H9 (cell line): ENCODE data around the gene IP6K2. TPM values are rescaled to one million over a fixed set of nuclear protein-coding genes. Genes with fewer than 3 reads are reported as not detected.
"Not testable (repeated sequence)": the region's sequence is repeated elsewhere in the genome, so short reads cannot be mapped to it uniquely, and the experiment has no call there.

Experiments
- DNase-seq: peaks from one replicate; pipeline ENCODE4 v3.0.0-alpha.2; 2017
- H2AFZ ChIP-seq: one replicate; pipeline ENCODE4 v1.6.1; 2013; ENCODE audit warnings: mild to moderate bottlenecking, low read length, control low read depth, moderate library complexity
- H2AK5ac ChIP-seq: 2 replicates; pipeline ENCODE4 v1.6.1; 2013; ENCODE audit warnings: low read length, control low read depth, mixed read lengths; ENCODE audit not compliant: insufficient read length
- H2BK120ac ChIP-seq: one replicate; pipeline ENCODE4 v1.6.1; 2013; ENCODE audit warnings: low read depth, mild to moderate bottlenecking, low read length, control low read depth, inconsistent platforms; ENCODE audit not compliant: poor library complexity, severe bottlenecking
- H2BK12ac ChIP-seq: 2 replicates; pipeline ENCODE4 v1.6.1; 2013; ENCODE audit warnings: low read length, control low read depth, mixed read lengths, low read depth; ENCODE audit not compliant: insufficient read length
- H2BK15ac ChIP-seq: 2 replicates; pipeline ENCODE4 v1.6.1; 2013; ENCODE audit warnings: low read depth, low read length, control low read depth
- H2BK20ac ChIP-seq: one replicate; pipeline ENCODE4 v1.6.1; 2013; ENCODE audit warnings: low read depth, mild to moderate bottlenecking, low read length, control low read depth, inconsistent platforms; ENCODE audit not compliant: poor library complexity, severe bottlenecking
- H2BK5ac ChIP-seq: 2 replicates; pipeline ENCODE4 v1.6.1; 2013; ENCODE audit warnings: low read length, control low read depth, mixed read lengths; ENCODE audit not compliant: insufficient read length
- H3K14ac ChIP-seq: 2 replicates; pipeline ENCODE4 v1.6.1; 2013; ENCODE audit warnings: low read length, control low read depth; ENCODE audit not compliant: insufficient read depth
- H3K18ac ChIP-seq: 2 replicates; pipeline ENCODE4 v1.6.1; 2013; ENCODE audit warnings: low read depth, mild to moderate bottlenecking, mixed read lengths, low read length, control low read depth; ENCODE audit not compliant: insufficient read length
- H3K23ac ChIP-seq: 2 replicates; pipeline ENCODE4 v1.6.1; 2013; ENCODE audit warnings: low read length, control low read depth, mixed read lengths, low read depth; ENCODE audit not compliant: insufficient read length
- H3K23me2 ChIP-seq: 2 replicates; pipeline ENCODE4 v1.6.1; 2013; ENCODE audit warnings: low read depth, mild to moderate bottlenecking, mixed read lengths, low read length, control low read depth; ENCODE audit not compliant: insufficient read length, poor library complexity, severe bottlenecking
- H3K27ac ChIP-seq: 2 replicates; pipeline ENCODE4 v1.5.1; 2013; ENCODE audit warnings: low read length, control low read depth, mixed read lengths, low read depth; ENCODE audit not compliant: insufficient read length
- H3K27me3 ChIP-seq: 2 replicates; pipeline ENCODE4 v1.6.1; 2013; ENCODE audit warnings: low read length, control low read depth, inconsistent platforms; ENCODE audit not compliant: insufficient read depth
- H3K4ac ChIP-seq: 2 replicates; pipeline ENCODE4 v1.6.1; 2013; ENCODE audit warnings: low read depth, mild to moderate bottlenecking, control low read depth, inconsistent platforms, low read length, moderate library complexity
- H3K4me1 ChIP-seq: 2 replicates; pipeline ENCODE4 v1.6.1; 2013; ENCODE audit warnings: low read length, control low read depth, inconsistent platforms; ENCODE audit not compliant: insufficient read depth
- H3K4me2 ChIP-seq: 2 replicates; pipeline ENCODE4 v1.6.1; 2013; ENCODE audit warnings: low read length, control low read depth, mixed read lengths; ENCODE audit not compliant: insufficient read length, insufficient read depth
- H3K56ac ChIP-seq: 2 replicates; pipeline ENCODE4 v1.6.1; 2013; ENCODE audit warnings: low read depth, mild to moderate bottlenecking, mixed read lengths, low read length, control low read depth; ENCODE audit not compliant: insufficient read length
- H3K79me1 ChIP-seq: 2 replicates; pipeline ENCODE4 v1.6.1; 2013; ENCODE audit warnings: low read depth, mild to moderate bottlenecking, moderate library complexity, low read length, control low read depth, inconsistent platforms; ENCODE audit not compliant: insufficient read depth, poor library complexity, severe bottlenecking
- H3K79me2 ChIP-seq: 2 replicates; pipeline ENCODE4 v1.6.1; 2013; ENCODE audit warnings: low read length, control low read depth, inconsistent platforms; ENCODE audit not compliant: insufficient read depth
- H3K9ac ChIP-seq: 2 replicates; pipeline ENCODE4 v1.6.1; 2013; ENCODE audit warnings: low read length, control low read depth, mixed read lengths; ENCODE audit not compliant: insufficient read length; ENCODE audit errors: extremely low read depth
- H3K9me3 ChIP-seq: one replicate; pipeline ENCODE4 v1.6.1; 2013; ENCODE audit warnings: low read depth, low read length, inconsistent platforms; ENCODE audit not compliant: control insufficient read depth
- H3T11ph ChIP-seq: one replicate; pipeline ENCODE4 v1.6.1; 2013; ENCODE audit warnings: mild to moderate bottlenecking, low read length, control low read depth, inconsistent platforms
- H4K20me1 ChIP-seq: one replicate; pipeline ENCODE4 v1.6.1; 2013; ENCODE audit not compliant: control insufficient read depth, insufficient read length, insufficient read depth
- H4K5ac ChIP-seq: 2 replicates; pipeline ENCODE4 v1.6.1; 2013; ENCODE audit warnings: low read depth, mild to moderate bottlenecking, mixed read lengths, low read length, control low read depth; ENCODE audit not compliant: insufficient read length
- H4K8ac ChIP-seq: replicated peaks from 2 replicates; pipeline ENCODE4 v1.6.1; 2013; ENCODE audit warnings: low read length, control low read depth, mixed read lengths, low read depth; ENCODE audit not compliant: insufficient read length
- H4K91ac ChIP-seq: 2 replicates; pipeline ENCODE4 v1.6.1; 2013; ENCODE audit warnings: low read depth, mild to moderate bottlenecking, moderate library complexity, mixed read lengths, low read length, control low read depth; ENCODE audit not compliant: insufficient read length
- H3K27ac Mint-ChIP-seq, 3 experiments: 2 replicates in 2 of 3; 3 replicates in 1 of 3; pipeline ENCODE4 v1.8.0; 2020 to 2021; ENCODE audit warnings: mixed read lengths in 3 of 3, mild to moderate bottlenecking in 1 of 3, moderate library complexity in 1 of 3
- H3K27me3 Mint-ChIP-seq: 2 replicates; pipeline ENCODE4 v1.8.0; 2021; ENCODE audit warnings: low read depth, mild to moderate bottlenecking, moderate library complexity, mixed read lengths
- H3K36me3 Mint-ChIP-seq, 3 experiments: 2 replicates in 2 of 3; 3 replicates in 1 of 3; pipeline ENCODE4 v1.8.0; 2020 to 2021; ENCODE audit warnings: low read depth in 3 of 3, mixed read lengths in 3 of 3; ENCODE audit not compliant: insufficient read depth in 1 of 3
- H3K4me1 Mint-ChIP-seq, 2 experiments: 2 replicates each; pipeline ENCODE4 v1.8.0; 2020; ENCODE audit warnings: mixed read lengths in 2 of 2
- H3K4me3 Mint-ChIP-seq, 2 experiments: 2 replicates in 1 of 2; 3 replicates in 1 of 2; pipeline ENCODE4 v1.8.0; 2020 to 2021; ENCODE audit warnings: mild to moderate bottlenecking in 2 of 2, mixed read lengths in 2 of 2, moderate library complexity in 1 of 2
- H3K9me3 Mint-ChIP-seq, 2 experiments: 2 replicates in 1 of 2; 3 replicates in 1 of 2; pipeline ENCODE4 v1.8.0; 2020; ENCODE audit warnings: mild to moderate bottlenecking in 2 of 2, mixed read lengths in 2 of 2, moderate library complexity in 1 of 2
- CTCF ChIP-seq: fragments of 200-600 bp; sonication (generic); conservative IDR thresholded peaks from 3 replicates; pipeline ENCODE4 v1.8.0; 2021; ENCODE audit warnings: antibody characterized with exemption, mild to moderate bottlenecking
- WGBS: extraction: QIAGEN DNeasy Blood & Tissue Kit; methylation state at CpG from one replicate; pipeline ENCODE4 v1.1.7; 2013; ENCODE audit warnings: missing lambda C conversion rate, low lambda C conversion rate, mixed read lengths; ENCODE audit not compliant: insufficient read length; ENCODE audit errors: extremely low coverage; 5-methylcytosine and 5-hydroxymethylcytosine counted together
- total RNA-seq: library from RNA; stranded (reverse); gene quantifications from 2 replicates; pipeline ENCODE4 v1.2.1, GENCODE V29; 2021

The IP6K2 gene
- total RNA-seq, 1 experiment from 2014 or later, result 94.7 TPM

- Histone ChIP-seq H3K9ac (no peak overlapping the region), H2BK15ac (no peak overlapping the region), H2BK12ac (no peak overlapping the region), H3K14ac (no peak overlapping the region), H3K4me2 (no peak overlapping the region), H3K27ac (no peak overlapping the region), H3T11ph (no peak overlapping the region), H3K9me3 (no peaks in the 10 kb centered on the region), H3K27me3 (no peaks in the 10 kb centered on the region), H2BK5ac (no peak overlapping the region), H3K4me1 (no peaks in the 10 kb centered on the region), H4K91ac (no peak overlapping the region), H4K20me1 (no peaks in the 10 kb centered on the region), H3K23ac (no peak overlapping the region), H3K79me2 (no peaks in the 10 kb centered on the region), H2AK5ac (no peak overlapping the region), H2BK20ac (no peak overlapping the region), H3K23me2 (no peaks in the 10 kb centered on the region), H4K8ac (no peak overlapping the region), H3K4ac (no peak overlapping the region), H2BK120ac (no peak overlapping the region), H2AFZ (no peak overlapping the region), H3K56ac (no peak overlapping the region), H3K79me1 (no peaks in the 10 kb centered on the region), H4K5ac (no peak overlapping the region), H3K18ac (no peak overlapping the region)
- H3K27ac Mint-ChIP-seq, result no peak overlapping the region; a peak in 1 of 7 replicates
- no peaks in the 10 kb centered on the region for H3K9me3 Mint-ChIP-seq
- no peak for TF ChIP-seq CTCF
- no peaks in the 10 kb centered on the region for H3K27me3 Mint-ChIP-seq
- H3K4me1 Mint-ChIP-seq, result no peaks in the 10 kb centered on the region
- H3K36me3 Mint-ChIP-seq, result peaks cover 0 to 14% (median 4%) of the 10 kb centered on the region in 3 experiments; a peak in 1 of 7 replicates
- WGBS, result no CpG with 5 or more reads among the region's 3 CpGs
- no peak for DNase-seq
- H3K4me3 Mint-ChIP-seq, result no peak overlapping the region
These were observed 45.8 kb upstream of the IP6K2 start for GRCh38 chr3:48762816-48763215.

- H3K4me1 Mint-ChIP-seq, H3K9me3 Mint-ChIP-seq, H4K20me1 ChIP-seq, H2BK12ac ChIP-seq, H3K56ac ChIP-seq, H2BK5ac ChIP-seq, H3K4me2 ChIP-seq, DNase-seq, H3K27me3 ChIP-seq, H2BK20ac ChIP-seq, H3T11ph ChIP-seq, H3K9me3 ChIP-seq, H3K79me1 ChIP-seq, H3K4me1 ChIP-seq, H3K23me2 ChIP-seq, H3K27me3 Mint-ChIP-seq, H2AK5ac ChIP-seq, H3K79me2 ChIP-seq, H3K18ac ChIP-seq, H4K91ac ChIP-seq, H3K14ac ChIP-seq, H3K9ac ChIP-seq, H4K8ac ChIP-seq, H2AFZ ChIP-seq, H3K23ac ChIP-seq, H3K4ac ChIP-seq, H2BK120ac ChIP-seq, H3K27ac ChIP-seq, H4K5ac ChIP-seq, H2BK15ac ChIP-seq, H3K4me3 Mint-ChIP-seq: not testable (repeated sequence)
- peaks cover 0 to 13% (median 4%) of the 10 kb centered on the region in 3 experiments; a peak in 1 of 7 replicates for H3K36me3 Mint-ChIP-seq
- no CpG with 5 or more reads among the region's 5 CpGs for WGBS
- H3K27ac Mint-ChIP-seq, result peak overlapping the region in 1 of 3 experiments; percentile 27; a peak in 1 of 7 replicates
These were observed 43.0 kb upstream of the IP6K2 start for GRCh38 chr3:48759991-48760540.
